ENCODE data around the gene HOXB6. TPM values are rescaled to one million over a fixed set of nuclear protein-coding genes. Genes with fewer than 3 reads are reported as not detected.

Gene HOXB6
- total RNA-seq, 1 donor from 2014 or later: 11.5 TPM

DNA sequence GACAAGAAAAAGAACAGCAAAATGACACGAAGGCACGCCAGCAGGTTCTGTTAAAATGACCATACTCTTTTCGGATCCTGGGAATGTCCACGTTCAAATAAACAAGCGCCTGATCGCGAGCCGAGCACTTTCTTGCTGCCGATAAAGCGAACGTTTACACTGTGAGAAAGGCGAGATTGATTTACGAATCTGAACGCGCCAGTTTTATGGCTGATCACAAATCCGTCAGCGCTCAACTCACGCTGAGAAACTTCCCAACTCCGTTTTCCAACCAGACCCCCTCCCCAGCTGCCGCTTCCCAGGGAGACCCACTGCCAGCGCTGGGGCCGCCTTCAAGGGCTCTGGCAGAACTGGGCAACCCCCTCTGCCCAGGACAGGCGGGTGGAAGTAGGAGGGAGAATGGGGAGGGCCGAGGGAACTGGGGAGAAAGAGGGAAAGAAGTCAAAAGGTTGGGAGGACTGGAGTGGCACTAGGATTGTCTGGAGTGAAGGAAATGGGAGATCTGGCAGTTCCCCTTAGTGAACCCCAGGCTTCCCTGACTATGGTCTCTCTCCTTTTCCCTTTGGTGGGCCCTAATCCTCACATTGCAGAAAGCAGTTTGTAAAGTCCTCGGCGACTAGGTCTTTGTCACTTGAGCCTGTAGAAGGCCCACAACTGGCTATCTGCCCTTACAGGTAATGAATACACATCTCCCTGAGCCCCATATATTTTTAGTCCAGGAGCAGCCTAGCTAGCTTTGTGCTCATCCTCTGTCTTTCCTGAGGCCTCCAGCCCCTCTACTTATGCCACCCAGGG lies 33.6 kb downstream of the HOXB6 start:
- Mint-ChIP-seq H3K4me1 (peaks cover 14% of the 10 kb centered on the region), H3K27me3 (ENCODE audit: low read depth) (no peaks in the 10 kb centered on the region), H3K9me3 (no peaks in the 10 kb centered on the region), H3K36me3 (ENCODE audit: low read depth) (no peaks in the 10 kb centered on the region), H3K27ac (ENCODE audit: unreplicated experiment) (no peak overlapping the region), H3K4me3 (peak overlapping the region; percentile 54)
- DNase-seq (ENCODE audit: low read depth, low spot score): no peak
- TF ChIP-seq, protein P1, sequence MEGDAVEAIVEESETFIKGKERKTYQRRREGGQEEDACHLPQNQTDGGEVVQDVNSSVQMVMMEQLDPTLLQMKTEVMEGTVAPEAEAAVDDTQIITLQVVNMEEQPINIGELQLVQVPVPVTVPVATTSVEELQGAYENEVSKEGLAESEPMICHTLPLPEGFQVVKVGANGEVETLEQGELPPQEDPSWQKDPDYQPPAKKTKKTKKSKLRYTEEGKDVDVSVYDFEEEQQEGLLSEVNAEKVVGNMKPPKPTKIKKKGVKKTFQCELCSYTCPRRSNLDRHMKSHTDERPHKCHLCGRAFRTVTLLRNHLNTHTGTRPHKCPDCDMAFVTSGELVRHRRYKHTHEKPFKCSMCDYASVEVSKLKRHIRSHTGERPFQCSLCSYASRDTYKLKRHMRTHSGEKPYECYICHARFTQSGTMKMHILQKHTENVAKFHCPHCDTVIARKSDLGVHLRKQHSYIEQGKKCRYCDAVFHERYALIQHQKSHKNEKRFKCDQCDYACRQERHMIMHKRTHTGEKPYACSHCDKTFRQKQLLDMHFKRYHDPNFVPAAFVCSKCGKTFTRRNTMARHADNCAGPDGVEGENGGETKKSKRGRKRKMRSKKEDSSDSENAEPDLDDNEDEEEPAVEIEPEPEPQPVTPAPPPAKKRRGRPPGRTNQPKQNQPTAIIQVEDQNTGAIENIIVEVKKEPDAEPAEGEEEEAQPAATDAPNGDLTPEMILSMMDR (conservative IDR thresholded peaks at IDR 0.05): no peak

DNA sequence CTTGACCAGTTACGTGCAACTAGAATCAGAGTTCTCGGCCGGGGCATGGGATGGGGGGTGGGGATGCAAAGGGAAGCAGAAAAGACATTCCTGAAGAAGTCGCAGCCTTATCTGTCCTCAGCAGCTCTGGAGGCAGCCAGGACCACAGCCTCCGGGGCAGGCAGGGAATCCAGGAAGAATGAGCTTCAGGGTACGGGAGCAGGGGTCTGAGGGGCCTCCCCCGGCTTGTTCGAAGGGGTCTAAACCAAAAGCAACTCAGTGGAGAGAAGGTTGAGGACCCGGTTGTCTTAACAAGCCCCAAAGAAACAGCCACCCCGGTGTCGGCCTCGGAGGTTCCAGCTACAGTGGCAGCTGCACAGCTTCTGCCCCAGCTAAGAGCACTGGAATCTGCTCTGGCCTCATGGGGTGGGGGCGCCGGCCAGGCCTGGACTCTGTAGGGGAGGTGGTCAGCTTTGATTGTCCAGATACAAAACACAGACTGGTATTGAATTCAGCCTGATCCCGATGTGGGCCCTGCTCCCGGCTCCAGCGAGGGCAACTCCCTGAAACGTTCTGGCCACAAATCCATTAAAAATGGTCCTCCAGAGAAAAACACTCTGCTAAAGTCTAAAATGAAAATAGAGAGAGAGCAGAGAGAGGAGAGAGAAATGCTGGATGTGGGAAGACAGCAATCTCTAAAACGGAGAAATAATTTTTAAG lies 34.3 kb downstream of the HOXB6 start:
- H3K9me3 Mint-ChIP-seq: no peaks in the 10 kb centered on the region
- TF ChIP-seq, protein P1 (conservative IDR thresholded peaks at IDR 0.05): no peak
- DNase-seq (ENCODE audit: low read depth, low spot score): no peak
- H3K27ac Mint-ChIP-seq (ENCODE audit: unreplicated experiment): no peak overlapping the region
- H3K27me3 Mint-ChIP-seq (ENCODE audit: low read depth): no peaks in the 10 kb centered on the region
- H3K36me3 Mint-ChIP-seq (ENCODE audit: low read depth): no peaks in the 10 kb centered on the region
- peak overlapping the region; percentile 54 for H3K4me3 Mint-ChIP-seq
- H3K4me1 Mint-ChIP-seq: peaks cover 14% of the 10 kb centered on the region

GRCh38 chr17:48569674-48570324 lies 35.0 kb downstream of the HOXB6 start:
- DNase-seq (ENCODE audit: low read depth, low spot score): no peak
- H3K27ac Mint-ChIP-seq (ENCODE audit: unreplicated experiment): no peak overlapping the region
- no peaks in the 10 kb centered on the region for H3K9me3 Mint-ChIP-seq
- no peaks in the 10 kb centered on the region for H3K27me3 Mint-ChIP-seq (ENCODE audit: low read depth)
- TF ChIP-seq, protein P1 (conservative IDR thresholded peaks at IDR 0.05): peak; percentile 36
- H3K36me3 Mint-ChIP-seq (ENCODE audit: low read depth): no peaks in the 10 kb centered on the region
- H3K4me1 Mint-ChIP-seq: peaks cover 16% of the 10 kb centered on the region
- peak overlapping the region; percentile 54 for H3K4me3 Mint-ChIP-seq

DNA sequence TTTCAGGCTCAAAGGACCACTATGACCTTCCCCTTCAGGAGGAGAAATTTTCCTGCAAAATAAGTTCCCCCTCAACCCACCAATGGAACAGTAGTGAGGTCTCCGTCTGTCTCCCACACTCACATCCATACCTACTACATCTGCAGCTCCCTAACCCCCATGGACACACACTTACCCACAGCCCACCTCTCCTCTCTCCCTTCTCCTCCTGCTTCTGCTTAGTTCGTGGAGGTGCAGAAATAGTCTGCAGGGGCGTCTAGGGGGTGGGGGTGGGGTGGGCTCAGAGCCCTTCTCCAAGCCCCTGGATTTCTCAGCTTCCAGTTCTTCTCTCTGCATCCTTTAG lies 35.6 kb downstream of the HOXB6 start:
- no peak overlapping the region for H3K27ac Mint-ChIP-seq (ENCODE audit: unreplicated experiment)
- no peaks in the 10 kb centered on the region for H3K27me3 Mint-ChIP-seq (ENCODE audit: low read depth)
- no peak overlapping the region for H3K4me3 Mint-ChIP-seq
- no peak for DNase-seq (ENCODE audit: low read depth, low spot score)
- peaks cover 17% of the 10 kb centered on the region for H3K4me1 Mint-ChIP-seq
- TF ChIP-seq, protein P1 (conservative IDR thresholded peaks at IDR 0.05): no peak
- no peaks in the 10 kb centered on the region for H3K36me3 Mint-ChIP-seq (ENCODE audit: low read depth)
- H3K9me3 Mint-ChIP-seq: no peaks in the 10 kb centered on the region

DNA sequence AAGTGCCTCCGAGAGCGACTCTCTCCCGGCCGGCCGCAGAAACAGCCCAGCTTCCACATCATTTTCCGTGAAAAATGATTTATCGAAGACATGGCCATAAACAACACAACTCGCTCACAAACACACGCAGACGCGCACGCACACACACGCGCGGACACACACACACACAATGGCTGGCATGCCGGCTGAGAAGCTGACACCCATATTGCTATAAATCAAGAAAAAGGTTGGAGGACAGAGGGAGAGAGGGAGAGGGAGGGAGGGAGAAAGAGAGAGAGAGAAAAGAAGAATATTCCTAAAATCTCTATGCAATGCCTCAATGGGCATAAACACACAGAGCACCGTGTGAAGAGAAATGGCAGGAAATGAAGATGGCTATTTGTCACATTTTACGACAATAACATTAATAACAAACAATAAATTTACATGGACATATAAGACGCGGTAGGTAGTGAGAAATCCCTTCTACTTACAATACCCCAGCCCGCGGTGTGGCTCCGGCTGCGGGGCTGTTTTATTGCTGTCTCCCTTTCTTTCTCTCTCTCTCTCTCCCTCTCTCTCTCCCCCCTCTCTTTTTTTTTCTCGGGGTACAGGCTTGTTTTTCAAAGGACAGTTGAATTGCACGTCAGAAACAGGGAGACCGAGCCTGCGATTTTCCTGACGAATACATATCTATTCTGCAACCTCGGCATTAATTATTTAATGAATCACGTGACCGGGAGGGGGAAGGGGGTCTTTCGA lies 36.1 kb downstream of the HOXB6 start:
- no peak for DNase-seq (ENCODE audit: low read depth, low spot score)
- TF ChIP-seq, protein P1 (conservative IDR thresholded peaks at IDR 0.05): no peak
- Mint-ChIP-seq H3K9me3 (no peaks in the 10 kb centered on the region), H3K27me3 (ENCODE audit: low read depth) (peaks cover 3% of the 10 kb centered on the region), H3K4me3 (no peak overlapping the region), H3K4me1 (peaks cover 17% of the 10 kb centered on the region), H3K36me3 (ENCODE audit: low read depth) (no peaks in the 10 kb centered on the region), H3K27ac (ENCODE audit: unreplicated experiment) (no peak overlapping the region)
